H4 (cell line): ENCODE measurements around the gene RNF187. TPM values are rescaled to one million over a fixed set of nuclear protein-coding genes. Genes with fewer than 3 reads are reported as not detected.
"Not testable (repeated sequence)": the region's sequence is repeated elsewhere in the genome, so short reads cannot be mapped to it uniquely, and the experiment has no call there.

ENCODE experiments used
- DNase-seq: peaks from one replicate; pipeline ENCODE4 v3.0.0-alpha.2; 2015; ENCODE audit warnings: low spot score
- total RNA-seq: library from RNA; depleted of rRNA; stranded (reverse); fragments of >200 nt; shearing (Covaris generic); gene quantifications from 2 replicates; pipeline ENCODE4 v1.2.3, GENCODE V29; 2014

RNF187 gene
- total RNA-seq, 1 experiment from 2014 or later = 44.9 TPM

GRCh38 chr1:228459091-228459993 is 27.8 kb upstream of the RNF187 start:
- peak; percentile 85 for DNase-seq

GRCh38 chr1:228460821-228461220 is 26.4 kb upstream of the RNF187 start:
- no peak for DNase-seq

GRCh38 chr1:228462560-228462959 is 24.6 kb upstream of the RNF187 start:
- no peak for DNase-seq

- no peak for DNase-seq
Observed at GRCh38 chr1:228463009-228463558, 24.1 kb upstream of the RNF187 start.

DNA sequence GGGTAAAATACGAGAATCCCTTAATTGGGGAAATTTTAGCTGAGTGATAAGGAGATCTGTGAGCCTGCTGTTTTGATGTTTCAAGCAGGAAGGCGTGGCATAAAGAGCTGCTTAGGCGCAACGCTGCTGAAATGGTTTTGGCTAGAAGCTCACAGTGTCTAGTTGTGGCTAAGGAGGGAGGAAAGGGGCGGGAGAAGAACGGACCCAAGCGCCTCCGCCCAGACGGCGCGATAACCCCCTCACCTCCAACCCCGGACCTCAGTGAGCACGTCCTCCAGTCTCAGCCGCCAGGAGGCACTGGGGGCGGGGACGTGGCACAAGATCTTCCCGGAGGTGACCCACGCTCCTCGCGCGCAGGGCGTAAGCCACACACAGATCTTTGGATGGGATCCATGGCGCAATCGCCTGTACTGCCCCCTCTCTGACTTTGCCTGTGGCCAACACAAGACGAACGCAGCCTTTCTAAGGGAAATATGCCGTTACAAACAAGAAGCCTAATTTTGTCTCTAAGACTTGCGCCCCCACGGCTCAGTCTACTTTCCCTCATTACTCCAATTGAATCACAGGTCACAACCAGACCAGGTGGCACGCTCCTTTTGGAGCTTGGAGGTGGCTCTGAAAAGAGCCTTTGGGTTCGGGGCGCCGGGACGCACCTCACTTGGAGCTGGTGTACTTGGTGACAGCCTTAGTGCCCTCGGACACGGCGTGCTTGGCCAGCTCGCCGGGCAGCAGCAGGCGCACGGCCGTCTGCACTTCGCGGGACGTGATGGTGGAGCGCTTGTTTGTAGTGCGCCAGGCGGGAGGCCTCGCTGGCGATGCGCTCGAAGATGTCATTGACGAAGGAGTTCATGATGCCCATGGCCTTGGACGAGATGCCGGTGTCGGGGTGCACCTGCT is 23.4 kb upstream of the RNF187 start:
- DNase-seq = peak; percentile 51

- peak; percentile 89 for DNase-seq
Observed at GRCh38 chr1:228464487-228464983, 22.6 kb upstream of the RNF187 start.

DNA sequence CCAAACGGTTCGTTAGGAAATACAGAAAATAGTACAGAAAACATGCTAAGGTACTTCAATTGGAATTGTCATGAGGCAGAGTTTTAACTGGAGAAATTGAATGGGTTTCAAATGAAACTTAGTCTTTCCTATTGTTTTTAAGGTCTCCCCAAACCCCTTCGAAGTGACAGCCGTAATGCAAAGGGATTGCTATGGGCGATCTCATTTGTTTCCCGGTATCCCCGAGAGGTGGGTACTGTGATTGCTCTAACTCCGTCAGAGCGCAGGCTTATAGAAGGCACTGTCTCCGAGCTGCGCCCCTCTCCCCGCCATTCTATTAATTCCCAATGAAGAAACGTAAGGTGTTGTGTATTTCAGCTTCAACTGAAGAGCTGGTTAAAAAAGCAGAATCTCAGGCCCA is 22.0 kb upstream of the RNF187 start:
- no peak for DNase-seq

- no peak for DNase-seq
Observed at GRCh38 chr1:228465571-228466146, 21.5 kb upstream of the RNF187 start.

GRCh38 chr1:228468188-228468587 is 19.0 kb upstream of the RNF187 start:
- not testable (repeated sequence) for DNase-seq

DNA sequence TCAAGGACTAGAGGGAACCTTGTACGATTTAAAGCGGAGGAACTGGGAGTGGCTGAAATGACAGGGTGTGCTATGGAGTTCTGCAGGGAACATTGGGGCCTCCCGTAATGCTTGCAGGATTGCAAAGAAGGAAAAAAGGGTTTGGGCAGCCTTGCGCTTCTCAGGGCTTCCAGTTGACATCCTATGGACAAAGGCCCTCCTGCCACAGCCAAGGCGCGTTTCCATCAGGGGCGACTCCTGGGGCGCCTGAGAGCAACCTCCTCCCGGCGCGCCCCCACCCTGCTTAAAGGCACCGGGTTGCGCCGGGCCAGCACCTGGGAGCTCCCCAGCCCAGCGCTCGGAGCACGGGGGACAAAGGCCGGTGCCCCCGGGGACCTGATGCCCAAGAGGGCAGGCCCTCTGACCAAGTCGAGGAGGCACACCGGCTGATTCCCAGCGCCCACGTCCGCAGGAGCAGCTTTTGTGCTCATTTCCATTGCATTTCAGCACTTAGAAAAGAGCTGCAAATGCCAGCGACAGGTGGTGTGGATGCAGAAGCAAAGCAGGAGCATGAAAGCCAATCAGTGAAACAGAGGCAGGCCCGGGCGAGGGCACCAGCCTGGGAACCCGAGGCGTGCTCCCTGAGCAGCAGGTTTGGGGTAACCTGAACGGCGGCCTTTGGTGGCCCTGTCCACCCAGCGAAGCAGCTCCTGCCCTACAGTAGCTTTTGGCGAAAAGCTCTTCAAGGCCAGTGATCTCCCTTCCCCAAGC is 17.6 kb upstream of the RNF187 start:
- DNase-seq = no peak

- DNase-seq = no peak
Observed at GRCh38 chr1:228471154-228471761, 15.9 kb upstream of the RNF187 start.

GRCh38 chr1:228471762-228472398 is 15.3 kb upstream of the RNF187 start:
- DNase-seq = peak; percentile 38

DNA sequence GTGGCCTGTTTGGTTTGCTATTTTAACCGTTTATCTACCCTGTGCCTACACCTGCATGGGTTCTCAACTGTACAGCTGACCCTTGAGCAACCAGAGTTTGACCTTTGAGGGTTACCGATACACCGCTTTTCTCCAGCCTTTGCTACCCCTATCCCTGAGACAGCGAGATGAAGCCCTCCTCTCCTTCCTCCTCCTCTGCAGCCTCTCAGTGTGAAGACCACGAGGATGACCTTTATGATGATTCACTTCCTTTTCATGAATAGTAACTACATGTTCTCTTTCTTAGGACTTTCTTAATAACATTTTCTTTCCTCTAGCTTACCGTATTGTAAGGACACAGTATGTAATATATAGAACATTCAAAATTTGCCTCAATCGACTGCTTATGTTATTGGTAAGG is 14.5 kb upstream of the RNF187 start:
- DNase-seq = no peak

- no peak for DNase-seq
Observed at GRCh38 chr1:228474507-228474906, 12.7 kb upstream of the RNF187 start.

GRCh38 chr1:228475812-228476211 is 11.4 kb upstream of the RNF187 start:
- DNase-seq = no peak

- no peak for DNase-seq
Observed at GRCh38 chr1:228477263-228477662, 9.9 kb upstream of the RNF187 start.

DNA sequence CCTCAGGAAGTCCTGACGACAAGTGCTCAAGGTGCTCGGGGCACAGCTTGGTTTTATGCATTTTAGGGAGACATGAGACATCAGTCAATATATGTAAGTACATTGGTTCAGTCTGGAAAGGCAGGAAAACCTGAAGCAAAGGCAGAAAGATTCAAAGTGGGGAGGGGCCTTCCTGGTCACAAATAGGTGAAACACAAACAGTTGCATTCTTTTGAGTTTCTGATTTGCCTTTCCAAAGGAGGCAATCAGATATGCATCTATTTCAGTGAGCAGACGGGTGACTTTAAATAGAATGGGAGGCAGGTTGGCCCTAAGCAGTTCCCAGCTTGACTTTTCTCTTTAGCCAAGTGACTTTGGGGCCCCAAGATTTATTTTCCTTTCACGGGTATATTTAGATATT is 8.9 kb upstream of the RNF187 start:
- DNase-seq = no peak

- no peak for DNase-seq
Observed at GRCh38 chr1:228478912-228479711, 8.1 kb upstream of the RNF187 start.

DNA sequence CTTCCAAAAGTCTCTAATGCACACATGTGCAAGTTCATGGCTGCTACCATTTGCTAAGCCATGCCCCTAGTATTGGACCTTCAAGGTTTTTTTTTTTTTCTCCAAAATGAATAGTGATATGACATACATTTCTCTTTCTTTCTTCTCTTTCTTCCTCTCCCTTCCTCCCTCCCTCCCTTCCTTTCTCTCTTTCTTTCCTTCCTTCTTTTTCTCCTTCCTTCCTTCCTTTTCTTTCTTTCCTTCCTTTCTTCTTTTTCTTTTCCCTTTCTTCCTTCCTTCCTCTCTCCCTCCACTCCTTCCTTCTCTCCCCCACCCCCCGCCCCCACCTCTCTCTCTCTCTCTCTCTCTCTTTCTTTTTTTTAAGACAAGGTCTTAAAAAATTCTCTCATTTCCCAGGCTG is 3.4 kb upstream of the RNF187 start:
- DNase-seq = no peak
